GM18511 (cell line): ENCODE results near the gene PRR11.
"Not testable (repeated sequence)": the region's sequence is repeated elsewhere in the genome, so short reads cannot be mapped to it uniquely, and the experiment has no call there.

Experiments used
- ATAC-seq: cut with Tn5 transposase; IDR thresholded peaks from one replicate; pipeline ENCODE4 v1.9.1; 2021; ENCODE audit warnings: mild to moderate bottlenecking, moderate library complexity; ENCODE audit not compliant: unreplicated experiment

PRR11 gene

DNA sequence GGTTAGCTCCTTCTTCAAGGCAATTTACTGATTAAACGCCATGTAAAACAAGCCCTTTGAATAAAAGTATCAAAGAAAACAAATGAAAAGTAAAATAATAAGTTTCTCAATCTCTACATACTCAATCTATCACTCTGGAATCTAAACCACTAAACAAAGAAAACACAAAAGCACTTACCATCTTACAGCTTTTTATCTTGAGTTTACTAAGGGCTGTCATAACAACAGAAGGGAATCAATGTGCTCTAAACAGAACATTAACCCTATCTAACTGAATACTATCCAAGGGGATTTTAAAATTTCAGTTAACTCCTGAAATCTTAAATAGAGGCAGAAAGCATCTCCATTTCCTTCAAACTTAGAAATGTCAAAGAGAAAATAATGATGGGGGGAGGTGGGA lies 4.0 kb upstream of the PRR11 start:
- ATAC-seq = no peak

DNA sequence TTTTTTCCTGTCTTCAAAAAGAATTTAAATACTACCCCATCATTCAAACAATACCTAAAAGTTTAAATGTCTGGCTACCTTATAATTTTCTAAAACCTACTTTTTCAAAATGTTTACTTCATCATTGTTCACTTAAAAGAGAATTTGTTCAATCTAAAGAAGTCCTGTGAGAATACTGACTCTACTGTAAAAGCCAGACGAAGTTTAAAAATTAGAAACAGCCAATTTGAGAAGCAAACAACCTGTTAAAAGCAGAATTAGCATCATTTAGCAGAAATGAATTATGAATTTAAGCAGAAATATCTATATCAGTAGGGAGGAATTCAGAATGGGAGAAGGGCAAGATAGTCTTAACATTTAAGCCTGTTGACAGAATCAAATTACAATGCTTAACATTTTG lies 2.6 kb upstream of the PRR11 start:
- no peak for ATAC-seq

DNA sequence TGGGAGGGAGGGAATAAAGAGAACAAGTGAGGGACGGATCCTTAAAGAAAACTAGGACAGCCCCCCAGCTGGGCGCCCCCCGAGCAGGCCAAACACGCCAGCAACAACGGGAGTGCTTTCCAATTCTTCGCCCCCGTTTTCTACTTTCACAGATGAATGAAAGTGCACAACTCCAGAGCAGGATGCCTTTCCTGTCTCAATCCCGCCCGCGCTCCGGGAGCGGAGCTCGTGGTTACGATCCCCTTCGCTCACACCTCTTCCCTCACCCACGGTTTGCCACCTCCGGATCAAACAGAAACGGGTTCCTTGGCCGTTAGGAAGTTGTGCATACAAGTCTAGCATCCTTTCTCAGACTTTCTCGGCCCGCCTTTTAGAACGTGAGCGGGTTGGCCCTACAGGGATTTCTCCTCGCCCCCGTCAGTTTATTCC lies 1.2 kb upstream of the PRR11 start:
- ATAC-seq = no peak

DNA sequence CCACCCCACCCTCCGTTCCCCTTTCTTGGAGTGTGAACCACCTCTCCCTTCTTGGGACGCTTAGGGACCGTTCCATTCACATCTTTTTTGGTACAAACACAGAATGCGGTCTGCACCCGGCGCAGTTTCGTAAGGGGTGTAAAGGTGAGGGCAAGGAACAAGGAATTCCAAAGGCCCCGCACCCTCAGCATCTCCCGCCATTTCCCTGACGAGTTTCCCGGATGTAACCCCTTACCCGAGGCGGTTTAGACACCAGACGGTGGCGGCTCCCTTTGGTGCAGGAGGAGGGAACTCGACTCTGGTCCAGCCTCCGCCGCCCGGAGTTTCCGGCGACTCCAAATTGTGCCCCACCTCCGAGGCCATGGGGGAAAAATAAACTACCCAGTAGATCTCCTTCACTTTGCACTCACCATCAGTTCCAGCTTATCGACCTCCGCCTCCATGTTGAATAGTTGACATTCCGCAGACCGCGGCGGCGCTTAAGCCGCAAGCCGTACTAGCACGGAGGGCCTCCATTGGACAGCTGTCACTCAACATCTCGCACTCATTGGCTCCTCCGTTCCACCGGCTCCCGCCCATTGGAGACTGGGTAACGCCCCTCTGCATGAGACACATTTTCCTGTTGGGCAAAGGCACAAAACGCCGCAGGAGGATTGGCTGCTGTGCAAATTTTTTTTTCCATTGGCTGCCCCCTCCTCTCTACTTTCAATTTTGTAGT lies 666 bp upstream of the PRR11 start, which contains the start of gene SKA2:
Gene SKA2, minus strand, starts transcription at position 466 of the 718 bp plus-strand sequence. Its CDS starts 23 bp downstream, at position 443.
- peak; percentile 89 for ATAC-seq

DNA sequence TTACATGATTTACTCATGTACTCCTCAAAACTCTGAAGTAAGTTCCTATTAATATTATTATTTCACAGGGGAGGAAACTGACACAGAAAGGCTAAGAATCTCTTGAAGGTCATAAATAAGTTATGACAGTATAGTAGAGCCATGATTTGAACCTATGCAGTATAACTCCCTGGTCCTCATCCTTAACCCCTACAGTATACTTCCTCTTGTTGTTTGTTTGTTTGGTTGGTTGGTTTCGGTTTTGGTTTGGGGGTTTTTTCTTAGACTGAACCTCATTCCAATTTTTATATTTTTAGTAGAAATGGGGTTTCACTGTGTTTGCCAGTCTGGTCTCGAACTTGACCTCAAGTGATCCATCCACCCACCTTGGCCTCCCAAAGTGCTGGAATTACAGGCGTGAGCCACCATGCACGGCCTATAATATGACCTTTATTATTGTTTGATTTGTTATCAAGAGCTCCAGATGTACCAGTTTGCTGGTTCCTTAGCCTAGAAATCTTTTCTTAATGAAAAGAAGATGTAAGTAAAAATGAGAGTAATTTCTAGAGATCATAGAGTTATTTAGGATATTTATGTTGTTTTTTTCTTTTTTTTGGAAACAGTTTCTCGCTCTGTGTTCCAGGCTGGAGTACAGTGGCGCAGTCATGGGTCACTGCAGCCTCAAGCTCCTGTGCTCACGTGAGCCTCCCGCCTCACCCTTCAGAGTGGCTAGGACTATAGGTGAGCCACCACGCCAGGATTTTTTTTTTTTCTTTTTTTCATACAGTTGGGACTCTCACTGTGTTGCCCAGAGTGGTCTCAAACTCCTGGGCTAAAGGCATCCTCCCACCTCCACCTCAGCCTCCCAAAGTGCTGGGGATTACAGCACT lies 4.8 kb downstream of the PRR11 start:
- ATAC-seq = no peak

DNA sequence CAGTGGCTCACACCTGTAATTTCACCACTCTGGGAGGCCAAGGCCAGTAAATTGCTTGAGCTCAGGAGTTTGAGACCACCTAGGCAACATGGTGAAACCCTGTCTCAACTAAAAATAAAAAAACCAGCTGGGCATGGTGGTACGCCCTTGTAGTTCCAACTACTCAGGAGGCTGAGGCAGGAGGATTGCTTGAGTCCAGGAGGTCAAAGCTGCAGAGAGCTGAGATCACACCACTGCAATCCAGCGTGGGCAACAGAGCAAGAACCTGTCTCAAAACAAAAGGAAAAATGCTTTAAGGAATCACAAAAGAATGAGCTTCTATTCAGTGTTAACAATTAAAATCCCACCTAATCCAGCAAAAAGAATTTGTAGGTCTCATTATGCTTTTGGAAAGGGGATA lies 5.9 kb downstream of the PRR11 start:
- ATAC-seq = no peak

DNA sequence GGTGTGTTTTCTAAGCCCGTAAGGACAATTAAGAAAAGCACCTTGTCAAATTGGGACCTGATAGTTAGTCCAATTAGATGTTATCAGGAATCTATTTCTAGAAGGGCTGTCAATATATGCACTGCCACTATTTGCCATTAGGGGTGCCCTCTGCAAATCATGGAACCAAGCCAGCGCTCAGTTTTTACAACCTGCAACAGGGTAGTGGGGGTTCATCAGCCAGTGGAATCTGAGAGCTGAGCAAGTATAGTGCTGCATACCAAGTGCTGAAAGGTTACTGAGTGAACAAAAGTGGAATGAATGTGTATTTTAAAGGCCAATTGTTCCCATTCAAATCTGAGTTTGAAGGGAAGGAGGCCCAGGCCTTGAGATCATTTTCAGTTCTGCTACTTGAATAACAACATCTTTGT lies 10.4 kb downstream of the PRR11 start:
- ATAC-seq = no peak

DNA sequence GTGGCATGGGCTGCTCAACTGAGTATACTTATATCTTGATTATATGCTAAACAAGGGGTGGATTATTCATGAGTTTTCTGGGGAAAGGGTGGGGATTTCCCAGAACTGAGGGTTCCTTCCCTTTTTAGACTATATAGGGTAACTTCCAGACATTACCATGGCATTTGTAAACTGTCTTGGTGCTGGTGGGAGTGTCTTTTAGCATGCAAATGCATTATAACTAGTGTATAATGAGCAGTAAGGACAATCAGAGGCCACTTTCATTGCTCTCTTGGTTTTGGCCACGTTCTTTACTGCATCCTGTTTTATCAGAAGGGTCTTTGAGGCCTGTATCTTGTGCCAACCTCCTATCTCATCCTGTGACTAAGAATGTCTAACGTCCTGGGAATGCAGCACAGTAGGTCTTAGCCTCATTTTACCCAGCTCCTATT lies 12.0 kb downstream of the PRR11 start:
- ATAC-seq = no peak

DNA sequence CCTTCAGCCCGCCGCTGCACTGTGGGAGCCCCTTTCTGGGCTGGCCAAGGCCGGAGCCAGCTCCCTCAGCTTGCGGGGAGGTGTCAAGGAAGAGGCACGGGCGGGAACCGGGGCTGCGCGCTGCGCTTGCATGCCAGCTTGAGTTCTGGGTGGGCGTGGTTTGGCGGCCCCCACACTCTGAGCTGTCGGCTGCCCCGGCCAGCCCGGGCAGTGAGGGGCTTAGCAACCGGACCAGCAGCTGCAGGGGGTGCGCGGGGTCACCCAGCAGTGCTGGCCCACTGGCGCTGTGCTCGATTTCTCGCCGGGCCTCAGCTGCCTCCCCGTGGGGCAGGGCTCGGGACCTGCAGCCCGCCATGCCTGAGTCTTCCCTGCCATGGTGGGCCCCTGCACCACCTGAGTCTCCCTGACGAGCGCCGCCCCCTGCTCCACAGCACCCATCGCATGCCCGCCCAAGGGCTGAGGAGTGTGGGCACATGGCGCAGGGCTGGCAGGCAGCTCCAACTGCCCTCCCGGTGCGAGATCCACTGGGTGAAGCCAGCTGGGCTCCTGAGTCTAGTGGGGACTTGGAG lies 17.0 kb downstream of the PRR11 start:
- no peak for ATAC-seq

DNA sequence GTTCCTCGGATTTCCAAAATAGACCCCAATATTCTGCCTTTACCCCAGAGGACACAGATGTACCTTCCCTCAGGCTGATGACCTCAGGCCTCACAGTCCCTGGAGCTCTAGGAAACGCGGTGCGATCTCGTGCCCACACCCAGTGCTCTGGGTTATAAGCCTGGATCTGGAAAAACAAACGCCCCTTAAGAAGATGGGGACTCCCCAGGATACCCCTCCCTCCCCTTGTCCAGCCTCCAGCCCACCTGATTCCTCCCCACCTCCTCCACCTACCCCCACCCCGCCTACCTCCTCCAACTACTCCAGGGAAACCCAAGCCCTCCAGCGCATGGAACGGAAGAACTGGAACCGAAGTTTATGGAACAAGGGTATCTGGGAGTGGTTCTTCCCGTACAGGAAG lies 19.1 kb downstream of the PRR11 start:
- ATAC-seq = no peak

DNA sequence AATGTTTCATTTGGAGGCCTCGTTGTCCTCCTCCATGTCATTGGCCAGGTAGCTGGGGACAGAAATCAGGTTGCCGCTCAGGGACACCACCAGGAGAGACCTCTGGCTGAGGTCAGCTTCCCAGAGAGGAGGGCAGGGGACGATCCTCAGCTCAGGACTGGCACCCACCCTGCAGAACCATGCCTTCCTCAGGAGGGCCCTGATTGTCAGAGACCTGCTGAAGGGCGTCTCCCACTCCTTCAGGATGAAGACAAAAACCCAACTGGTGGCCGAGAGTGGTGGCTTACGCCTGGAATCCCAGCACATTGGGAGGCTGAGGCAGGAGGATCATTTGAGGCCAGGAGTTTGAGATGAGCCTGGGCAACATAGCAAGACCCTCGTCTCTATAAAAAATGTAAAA lies 19.5 kb downstream of the PRR11 start:
- no peak for ATAC-seq

DNA sequence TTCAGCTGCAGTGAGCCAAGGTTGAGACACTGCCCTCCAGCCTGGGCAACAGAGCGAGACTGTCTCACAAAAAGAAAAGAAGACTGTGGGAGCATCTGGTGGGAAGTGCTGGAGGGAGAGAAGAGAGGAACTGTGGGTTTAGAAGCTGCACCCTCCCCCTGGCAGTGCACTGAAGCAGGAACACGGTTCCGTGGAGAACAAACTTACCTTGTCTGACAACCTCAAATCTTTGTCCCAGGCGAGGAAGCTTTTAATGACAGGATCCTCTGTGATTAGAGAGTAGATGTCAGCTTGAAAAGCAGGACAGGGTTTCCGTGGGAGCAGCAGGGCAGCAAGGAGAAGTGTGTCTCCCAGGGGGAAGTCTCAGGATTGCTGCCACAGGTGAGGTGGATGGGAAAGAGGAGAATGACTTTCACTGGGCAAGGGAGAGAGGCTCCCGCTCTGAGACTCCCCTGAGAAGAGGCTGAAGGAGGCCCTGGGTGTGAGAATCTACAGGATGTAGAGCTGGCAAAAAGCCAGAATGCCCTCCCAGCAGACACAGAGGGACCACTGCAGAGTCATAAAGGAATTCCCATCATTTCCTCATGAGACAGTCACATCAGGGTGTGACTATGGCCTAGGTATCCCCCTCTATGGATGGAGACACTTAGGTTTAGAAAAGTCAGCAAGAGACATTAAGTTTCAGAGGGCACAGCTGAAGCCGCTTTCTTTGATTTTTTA lies 22.9 kb downstream of the PRR11 start:
- no peak for ATAC-seq

DNA sequence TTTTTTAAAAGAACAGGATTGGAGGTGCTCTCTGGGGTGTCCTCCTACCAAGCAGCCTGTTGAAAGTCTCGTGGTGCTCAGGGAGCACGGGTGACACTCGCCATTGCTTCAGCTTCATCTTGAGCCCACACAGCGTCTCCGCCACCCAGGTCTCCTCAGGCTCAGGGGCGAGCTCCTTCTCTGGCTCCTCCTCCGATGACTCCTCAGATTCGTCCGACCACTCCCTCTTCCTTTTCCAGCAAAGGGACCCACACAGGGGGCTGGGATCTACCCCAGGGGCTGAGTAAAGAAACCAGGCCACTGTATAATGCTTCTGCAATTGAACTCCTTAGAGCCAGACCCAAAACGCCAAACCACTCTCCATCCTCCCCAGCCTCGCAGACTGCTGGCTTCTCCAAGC lies 24.1 kb downstream of the PRR11 start:
- ATAC-seq = not testable (repeated sequence)

DNA sequence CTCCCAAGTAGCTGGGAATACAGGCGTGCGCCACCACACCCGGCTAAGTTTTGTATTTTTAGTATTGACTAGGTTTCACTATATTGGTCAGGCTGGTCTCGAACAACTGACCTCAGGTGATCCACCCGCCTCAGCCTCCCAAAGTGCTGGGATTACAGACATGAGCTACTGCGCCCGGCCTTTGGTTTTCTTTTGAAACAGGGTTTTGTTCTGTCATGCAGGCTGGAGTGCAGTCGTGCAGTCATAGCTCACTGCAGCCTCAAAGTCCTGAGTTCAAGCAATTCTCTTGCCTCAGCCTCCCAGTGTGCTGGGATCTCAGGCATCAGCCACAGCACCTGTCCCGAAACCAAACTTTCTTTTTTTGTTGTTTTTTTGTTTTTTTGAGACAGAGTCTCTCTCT lies 25.1 kb downstream of the PRR11 start:
- ATAC-seq = no peak

DNA sequence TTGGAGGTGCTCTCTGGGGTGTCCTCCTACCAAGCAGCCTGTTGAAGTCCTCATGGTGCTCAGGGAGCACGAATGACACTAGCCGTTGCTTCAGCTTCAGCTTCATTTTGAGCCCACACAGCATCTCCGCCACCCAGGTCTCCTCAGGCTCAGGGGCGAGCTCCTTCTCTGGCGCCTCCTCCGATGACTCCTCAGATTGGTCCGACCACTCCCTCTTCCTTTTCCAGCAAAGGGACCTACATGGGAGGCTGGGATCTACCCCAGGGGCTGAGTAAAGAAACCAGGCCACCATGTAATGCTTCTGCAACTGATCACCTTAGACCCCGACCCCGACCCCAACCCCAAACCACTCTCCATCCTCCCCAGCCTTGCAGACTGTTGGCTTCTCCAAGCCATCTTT lies 25.9 kb downstream of the PRR11 start:
- no peak for ATAC-seq

DNA sequence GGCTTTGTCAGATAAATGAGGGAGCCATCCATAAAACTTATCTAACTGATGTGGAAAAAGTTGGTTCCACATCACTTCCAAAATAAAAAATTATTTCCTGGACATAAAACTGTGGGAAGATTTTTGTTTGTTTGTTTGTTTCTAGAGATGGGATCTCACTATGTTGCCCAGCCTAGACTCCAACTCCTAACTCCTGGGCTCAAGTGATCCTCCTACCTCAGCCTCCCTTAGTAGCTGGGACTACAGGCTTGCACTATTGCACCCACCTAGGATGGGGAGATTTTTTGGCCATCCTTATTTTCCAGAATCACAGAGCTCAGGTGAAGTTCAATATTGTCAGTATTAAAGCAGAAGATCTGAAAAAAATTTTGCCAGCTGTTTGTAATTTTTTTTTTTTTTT lies 30.5 kb downstream of the PRR11 start:
- ATAC-seq = no peak

DNA sequence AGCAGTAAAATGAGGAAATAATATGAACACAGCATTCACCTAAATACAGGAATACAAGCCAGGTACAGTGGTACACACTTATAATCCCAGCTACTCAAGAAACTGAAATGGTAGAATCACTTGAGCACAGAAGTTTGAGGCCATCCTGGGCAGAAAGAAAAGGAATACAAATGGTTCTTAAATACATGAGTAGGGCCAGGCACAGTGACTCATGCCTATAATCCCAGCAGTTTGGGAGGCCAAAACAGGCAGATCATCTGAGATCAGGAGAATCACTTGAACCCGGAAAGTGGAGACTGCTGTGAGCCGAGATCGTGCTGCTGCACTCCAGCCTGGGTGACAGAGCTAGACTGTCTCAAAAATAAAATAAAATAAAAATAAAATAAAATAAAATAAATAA lies 31.3 kb downstream of the PRR11 start:
- ATAC-seq = no peak

DNA sequence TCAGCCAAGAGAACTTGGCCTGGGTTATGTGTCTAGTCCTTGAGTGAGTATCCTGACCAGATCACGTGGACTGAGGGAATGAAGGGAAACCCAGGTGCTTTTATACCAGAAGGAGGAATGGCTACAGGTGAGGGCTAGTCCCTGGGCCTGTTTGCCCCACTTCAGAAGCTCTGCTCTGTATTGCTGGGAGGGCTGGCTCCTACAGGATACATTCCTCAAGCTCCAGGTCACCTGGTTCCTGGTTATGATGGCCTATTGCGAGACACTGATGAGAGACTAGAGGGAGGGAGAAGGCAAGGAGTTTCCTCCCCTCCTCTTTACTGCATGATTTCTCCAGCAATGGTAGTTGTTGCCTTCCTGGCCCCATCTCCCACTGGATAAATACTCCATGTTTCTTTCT lies 35.3 kb downstream of the PRR11 start:
- no peak for ATAC-seq

DNA sequence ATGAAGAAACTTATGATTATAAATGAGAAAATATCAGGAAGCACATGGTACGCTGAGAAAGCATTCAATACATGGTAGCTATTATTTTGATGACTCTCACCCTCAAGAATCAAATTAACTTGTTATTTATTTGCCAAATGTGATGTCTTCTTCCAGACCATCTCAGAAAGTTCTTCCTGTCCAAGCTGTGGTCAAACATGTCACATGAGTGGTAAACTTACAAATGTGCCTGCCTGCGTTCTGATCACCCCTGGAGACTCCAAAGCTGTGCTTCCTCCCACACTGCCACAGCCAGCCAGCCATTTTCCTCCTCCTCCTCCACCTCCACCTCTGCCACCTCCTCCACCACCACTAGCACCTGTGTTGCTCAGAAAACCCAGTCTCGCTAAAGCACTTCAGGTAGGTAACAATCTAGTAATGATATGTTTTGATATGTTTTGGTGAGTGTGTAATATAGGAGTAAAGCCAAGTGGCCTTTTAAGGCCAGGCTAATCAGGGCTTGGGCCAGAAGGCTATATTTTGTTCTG lies 37.9 kb downstream of the PRR11 start:
- ATAC-seq = no peak

DNA sequence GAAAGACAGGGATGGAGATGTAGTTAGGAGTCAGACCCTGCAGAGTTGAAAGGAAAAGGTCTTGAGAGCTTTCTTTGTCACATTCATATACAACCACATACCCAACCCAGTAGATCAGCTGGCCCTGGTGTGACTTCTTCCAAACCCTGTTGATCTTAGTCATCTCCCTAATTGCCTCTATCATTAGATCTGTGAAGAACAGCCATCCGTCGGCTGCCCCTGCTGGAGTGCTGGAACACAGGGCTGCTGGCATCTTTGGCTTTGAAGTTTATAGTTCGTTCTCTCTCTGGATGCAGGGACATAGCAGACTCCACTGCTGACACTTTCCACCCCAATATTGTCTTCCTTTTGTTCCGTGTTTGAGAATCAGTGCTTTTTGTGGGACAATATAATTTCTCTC lies 43.9 kb downstream of the PRR11 start:
- no peak for ATAC-seq

DNA sequence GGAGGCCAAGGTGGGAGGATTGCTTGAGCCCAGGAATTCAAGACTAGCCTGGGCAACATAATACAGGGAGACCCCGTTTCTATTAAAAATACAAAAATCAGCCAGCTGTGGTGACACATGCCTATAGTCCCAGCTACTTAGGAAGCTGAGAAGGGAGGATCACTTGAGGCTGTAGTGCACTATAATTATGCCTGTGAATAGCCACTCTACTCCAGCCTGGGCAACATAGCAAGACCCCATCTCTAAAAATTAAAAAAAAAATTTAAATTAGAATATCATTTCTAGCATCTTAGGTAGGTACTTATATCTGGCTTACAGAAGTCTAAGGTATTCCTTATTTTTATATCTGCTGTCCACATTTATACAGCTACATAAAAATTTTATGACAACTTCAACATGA lies 46.8 kb downstream of the PRR11 start:
- no peak for ATAC-seq
